Stimulated activated CD4-positive, alpha-beta T cell treated with anti-CD3 and anti-CD28 coated beads, TNF-alpha, amount 100 ng/mL, for 1 hour (primary cell): ENCODE results near the gene OR7C2.
"Not testable (repeated sequence)": the region's sequence is repeated elsewhere in the genome, so short reads cannot be mapped to it uniquely, and the experiment has no call there.

ENCODE experiments used
- DNase-seq, 3 donors: peaks; one replicate each; pipeline ENCODE4 v3.0.0-alpha.2; 2020; ENCODE audit warnings: low read depth in 3 of 3, low spot score in 1 of 3

The OR7C2 gene

GRCh38 chr19:14941189-14941588 lies at the start of gene OR7C2:
Gene OR7C2, plus strand, starts transcription at chr19:14941489. Its CDS starts 0 bp downstream, at chr19:14941489.
- no peak for DNase-seq

- no peak for DNase-seq
These were observed 39.5 kb upstream of the OR7C2 start for GRCh38 chr19:14901675-14902260.

- DNase-seq: no peak
These were observed 34.6 kb upstream of the OR7C2 start for GRCh38 chr19:14906711-14907110.

GRCh38 chr19:14915116-14915515 lies 26.2 kb upstream of the OR7C2 start:
- no peak for DNase-seq

GRCh38 chr19:14916848-14917247 lies 24.4 kb upstream of the OR7C2 start:
- no peak for DNase-seq

GRCh38 chr19:14933506-14933905 lies 7.8 kb upstream of the OR7C2 start:
- DNase-seq: no peak

GRCh38 chr19:14940266-14940665 lies 1.0 kb upstream of the OR7C2 start:
- DNase-seq: no peak

GRCh38 chr19:14943601-14944000 lies 2.3 kb downstream of the OR7C2 start:
- no peak for DNase-seq

GRCh38 chr19:14944456-14944855 lies 3.2 kb downstream of the OR7C2 start:
- DNase-seq: no peak

- DNase-seq: not testable (repeated sequence)
These were observed 8.1 kb downstream of the OR7C2 start for GRCh38 chr19:14949413-14949812.

- no peak for DNase-seq
These were observed 8.6 kb downstream of the OR7C2 start for GRCh38 chr19:14949876-14950275.

- DNase-seq: no peak
These were observed 9.1 kb downstream of the OR7C2 start for GRCh38 chr19:14950421-14950820.

- DNase-seq: no peak
These were observed 11.5 kb downstream of the OR7C2 start for GRCh38 chr19:14952767-14953166.

GRCh38 chr19:14954071-14954655 lies 12.9 kb downstream of the OR7C2 start:
- no peak for DNase-seq

- no peak for DNase-seq
These were observed 16.2 kb downstream of the OR7C2 start for GRCh38 chr19:14957464-14957863.

- DNase-seq: no peak
These were observed 18.0 kb downstream of the OR7C2 start for GRCh38 chr19:14959263-14959662.

GRCh38 chr19:14961956-14962685 lies 20.8 kb downstream of the OR7C2 start:
- DNase-seq: no peak

- no peak for DNase-seq
These were observed 27.0 kb downstream of the OR7C2 start for GRCh38 chr19:14968247-14968646.

GRCh38 chr19:14971474-14971873 lies 30.2 kb downstream of the OR7C2 start:
- no peak for DNase-seq

GRCh38 chr19:14972676-14973075 lies 31.4 kb downstream of the OR7C2 start:
- no peak for DNase-seq

GRCh38 chr19:14974488-14974887 lies 33.2 kb downstream of the OR7C2 start:
- DNase-seq: no peak

GRCh38 chr19:14977128-14977527 lies 35.8 kb downstream of the OR7C2 start:
- no peak for DNase-seq
